HG03025 (cell line): ENCODE measurements around the gene SIX5.
A peak's percentile ranks its signal among the peaks of the same experiment; 100 is the strongest.

Experiments used
- ATAC-seq: cut with Tn5 transposase; IDR thresholded peaks from one replicate; pipeline ENCODE4 v1.9.1; 2021; ENCODE audit warnings: mild to moderate bottlenecking, moderate library complexity; ENCODE audit not compliant: unreplicated experiment, low FRiP score

SIX5 gene

DNA sequence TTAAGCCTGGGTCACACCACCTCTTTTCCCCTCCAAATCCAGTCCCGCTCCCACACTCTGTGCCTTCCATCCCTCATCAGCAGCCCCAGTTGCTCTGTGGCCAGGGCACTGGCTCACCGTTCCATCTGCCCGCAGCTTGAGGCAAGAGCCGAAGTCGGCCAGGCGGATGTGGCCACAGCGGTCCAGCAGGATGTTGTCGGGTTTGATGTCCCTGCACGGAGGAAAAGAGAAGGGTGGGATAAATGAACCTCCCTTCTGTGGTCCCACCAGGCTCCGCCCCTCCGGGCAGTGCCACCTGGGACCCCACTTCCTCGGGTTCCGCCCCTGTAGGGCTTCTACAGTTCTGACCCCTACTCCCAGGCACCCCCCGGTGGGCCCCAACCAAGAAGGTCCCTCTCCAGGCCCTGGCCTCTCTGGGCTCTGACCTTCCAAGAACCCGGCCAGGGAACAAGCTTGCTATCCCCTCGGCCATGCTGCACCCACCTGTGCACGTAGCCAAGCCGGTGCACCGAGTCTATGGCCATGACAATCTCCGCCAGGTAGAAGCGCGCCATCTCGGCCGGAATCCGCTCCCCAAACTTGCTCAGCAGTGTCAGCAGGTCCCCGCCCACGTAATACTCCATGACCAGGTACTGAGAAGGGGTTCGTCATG, 9.1 kb upstream of the SIX5 start:
- no peak for ATAC-seq

DNA sequence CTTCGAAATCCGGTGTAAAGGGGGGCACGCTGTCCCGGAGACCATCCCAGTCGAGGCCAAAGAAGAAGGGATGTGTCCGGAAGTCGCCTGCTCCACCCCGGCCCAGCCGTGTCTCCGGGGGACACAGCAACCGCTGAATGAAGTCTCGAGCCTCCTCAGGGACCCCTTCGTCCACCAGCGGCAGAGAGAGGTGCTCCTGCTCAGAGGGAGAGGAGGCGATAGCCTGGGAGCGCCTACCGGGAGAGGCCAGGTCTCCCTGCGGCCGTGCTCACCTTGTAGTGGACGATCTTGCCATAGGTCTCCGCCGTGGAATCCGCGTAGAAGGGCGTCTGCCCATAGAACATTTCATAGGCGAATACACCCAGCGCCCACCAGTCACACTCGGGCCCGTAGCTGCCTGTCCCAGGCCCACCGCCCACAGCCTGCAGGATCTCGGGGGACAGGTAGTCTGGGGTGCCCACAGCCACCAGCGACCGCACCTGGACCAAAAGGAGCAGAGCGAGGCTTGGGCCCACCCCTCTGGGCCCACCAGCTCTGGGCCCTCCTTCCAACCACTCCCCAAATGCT, 8.4 kb upstream of the SIX5 start:
- ATAC-seq: no peak

DNA sequence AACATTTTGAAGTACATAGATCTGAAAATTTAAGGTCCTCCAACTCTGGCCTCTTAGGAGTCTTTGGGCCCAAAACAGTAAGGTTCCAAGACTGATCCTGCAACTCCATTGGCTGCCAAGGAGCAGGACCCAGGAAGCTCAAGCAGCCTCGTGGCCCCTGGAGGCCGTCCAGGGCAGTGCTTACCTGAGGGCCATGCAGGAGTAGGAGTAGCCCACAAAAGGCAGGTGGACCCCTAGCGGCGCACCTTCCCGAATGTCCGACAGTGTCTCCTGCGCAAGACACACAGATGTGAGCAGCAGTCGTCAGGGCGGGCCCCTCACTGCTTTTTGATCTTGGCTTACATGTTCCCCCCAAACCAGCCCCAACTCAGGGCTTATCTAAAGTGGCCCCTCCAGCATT, 5.7 kb upstream of the SIX5 start:
- no peak for ATAC-seq

DNA sequence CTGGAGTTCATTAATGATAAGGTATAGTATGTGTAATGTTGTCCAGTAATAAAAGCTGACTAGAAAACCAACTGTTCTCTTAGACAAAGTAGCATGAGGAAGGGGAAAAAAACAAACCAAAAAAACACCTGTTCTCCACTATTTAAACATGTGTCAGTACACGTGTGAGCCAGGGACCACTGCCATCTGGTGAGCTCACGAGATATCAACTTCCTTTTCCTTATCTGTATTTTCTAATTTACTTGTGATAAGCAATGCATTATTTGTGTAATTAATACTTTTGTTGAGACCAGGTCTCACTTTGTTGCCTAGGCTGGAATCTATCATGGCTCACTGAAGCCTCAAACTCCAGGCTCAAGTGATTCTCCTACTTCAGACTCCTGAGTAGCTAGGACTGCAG, 4.3 kb upstream of the SIX5 start:
- ATAC-seq: no peak

DNA sequence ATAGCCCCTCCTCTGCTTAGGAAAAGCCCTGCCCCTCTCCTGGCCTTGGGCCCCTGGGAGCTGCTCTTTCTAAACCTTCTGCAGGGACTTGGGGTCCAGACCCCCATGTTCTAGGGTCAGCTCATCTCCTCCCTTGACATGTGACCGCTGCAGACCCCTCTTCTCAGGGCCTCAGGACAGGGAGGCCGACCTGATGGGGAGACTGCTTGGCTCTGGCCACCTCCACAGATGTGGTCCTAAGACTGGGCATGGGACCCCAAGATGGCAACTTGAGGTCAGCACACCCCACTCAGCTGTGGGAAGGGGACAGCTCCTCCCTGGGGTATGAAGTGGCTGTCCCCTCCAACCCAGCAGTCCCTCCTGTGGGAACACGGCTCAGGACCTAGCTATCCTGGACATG, 3.9 kb upstream of the SIX5 start:
- ATAC-seq: no peak

DNA sequence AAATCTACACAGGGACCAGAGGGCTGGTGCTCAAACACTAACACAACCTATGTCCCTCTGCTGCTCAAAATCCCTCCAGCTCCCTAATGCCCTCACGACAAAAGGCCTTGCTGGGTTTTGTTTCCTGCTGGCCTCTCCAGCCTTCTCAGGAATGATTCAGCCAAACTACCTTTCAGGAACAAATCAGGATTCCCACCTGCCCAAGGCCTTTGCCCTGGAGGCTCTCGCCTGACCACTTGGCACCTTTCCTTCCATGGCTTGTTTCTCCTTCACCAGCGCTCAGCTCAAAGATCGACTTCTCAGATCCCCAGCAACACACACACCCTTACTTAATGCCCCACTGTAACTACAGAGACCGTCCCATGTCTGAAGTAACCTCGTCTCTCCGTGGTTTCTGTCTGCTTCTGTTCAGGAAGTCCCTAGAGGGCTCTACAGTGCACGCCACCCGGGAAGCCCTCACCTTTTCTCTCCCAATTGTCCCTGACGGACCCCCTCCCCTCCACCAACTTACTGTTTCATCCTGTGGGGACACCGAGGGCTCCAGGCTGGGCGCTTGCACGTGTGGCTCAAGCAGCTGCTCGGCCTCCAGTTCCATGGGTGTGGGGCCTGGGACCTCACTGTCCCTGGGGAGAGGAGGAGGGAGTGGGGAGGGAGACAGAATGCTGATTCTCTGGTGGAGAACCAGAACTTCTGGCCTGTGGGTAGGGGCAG, 3.2 kb upstream of the SIX5 start:
- no peak for ATAC-seq

DNA sequence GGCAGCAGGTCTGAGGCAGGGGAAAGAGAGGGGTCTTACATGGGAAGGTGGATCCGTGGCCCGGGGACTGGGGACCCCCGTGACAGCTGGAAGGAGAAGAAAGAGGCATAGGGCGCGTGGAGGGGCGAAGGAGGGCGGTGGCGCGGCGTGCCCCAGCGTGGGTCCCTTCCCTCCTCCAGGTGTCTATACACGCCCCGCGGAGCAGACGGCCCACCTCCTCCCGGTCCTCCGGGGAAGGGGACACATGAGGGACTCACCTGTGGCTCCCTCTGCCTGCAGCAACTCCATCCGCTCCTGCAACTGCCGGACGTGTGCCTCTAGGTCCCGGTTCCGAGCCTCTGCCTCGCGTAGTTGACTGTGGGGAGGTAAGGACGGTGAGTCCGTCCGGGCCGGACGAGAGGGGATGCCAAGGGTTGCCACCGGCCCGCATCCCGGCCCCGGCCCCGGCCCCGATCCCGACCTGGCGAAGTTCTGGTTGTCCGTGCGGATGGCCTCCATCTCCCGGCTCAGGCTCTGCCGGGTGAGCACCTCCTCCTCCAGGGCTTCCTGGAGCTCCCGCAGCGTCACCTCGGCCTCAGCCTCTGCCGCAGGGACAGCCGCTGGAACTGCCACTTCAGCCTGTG, 2.4 kb upstream of the SIX5 start:
- no peak for ATAC-seq

DNA sequence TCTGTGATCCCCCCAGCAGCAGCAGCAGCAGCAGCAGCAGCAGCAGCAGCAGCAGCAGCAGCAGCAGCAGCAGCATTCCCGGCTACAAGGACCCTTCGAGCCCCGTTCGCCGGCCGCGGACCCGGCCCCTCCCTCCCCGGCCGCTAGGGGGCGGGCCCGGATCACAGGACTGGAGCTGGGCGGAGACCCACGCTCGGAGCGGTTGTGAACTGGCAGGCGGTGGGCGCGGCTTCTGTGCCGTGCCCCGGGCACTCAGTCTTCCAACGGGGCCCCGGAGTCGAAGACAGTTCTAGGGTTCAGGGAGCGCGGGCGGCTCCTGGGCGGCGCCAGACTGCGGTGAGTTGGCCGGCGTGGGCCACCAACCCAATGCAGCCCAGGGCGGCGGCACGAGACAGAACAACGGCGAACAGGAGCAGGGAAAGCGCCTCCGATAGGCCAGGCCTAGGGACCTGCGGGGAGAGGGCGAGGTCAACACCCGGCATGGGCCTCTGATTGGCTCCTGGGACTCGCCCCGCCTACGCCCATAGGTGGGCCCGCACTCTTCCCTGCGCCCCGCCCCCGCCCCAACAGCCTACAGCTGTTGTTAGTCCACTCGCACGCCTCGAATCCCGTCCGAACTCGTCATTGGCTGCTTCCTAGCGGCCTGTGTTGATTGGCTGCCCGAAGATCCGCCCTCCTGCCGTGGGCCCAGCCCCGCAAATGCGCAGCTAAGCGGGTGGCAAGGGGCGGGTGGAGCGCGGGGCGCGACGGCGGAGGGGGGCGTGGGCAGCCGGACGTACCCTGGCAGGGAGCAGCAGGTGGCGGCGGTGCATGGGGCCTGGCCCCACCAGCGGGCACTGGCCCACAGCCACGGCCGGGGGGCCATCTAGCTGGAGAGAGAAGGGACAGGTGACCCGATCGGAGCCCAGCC, 1.4 kb upstream of the SIX5 start:
- peak; percentile 50 for ATAC-seq

DNA sequence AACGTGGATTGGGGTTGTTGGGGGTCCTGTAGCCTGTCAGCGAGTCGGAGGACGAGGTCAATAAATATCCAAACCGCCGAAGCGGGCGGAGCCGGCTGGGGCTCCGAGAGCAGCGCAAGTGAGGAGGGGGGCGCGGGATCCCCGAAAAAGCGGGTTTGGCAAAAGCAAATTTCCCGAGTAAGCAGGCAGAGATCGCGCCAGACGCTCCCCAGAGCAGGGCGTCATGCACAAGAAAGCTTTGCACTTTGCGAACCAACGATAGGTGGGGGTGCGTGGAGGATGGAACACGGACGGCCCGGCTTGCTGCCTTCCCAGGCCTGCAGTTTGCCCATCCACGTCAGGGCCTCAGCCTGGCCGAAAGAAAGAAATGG, 754 bp upstream of the SIX5 start:
- no peak for ATAC-seq

DNA sequence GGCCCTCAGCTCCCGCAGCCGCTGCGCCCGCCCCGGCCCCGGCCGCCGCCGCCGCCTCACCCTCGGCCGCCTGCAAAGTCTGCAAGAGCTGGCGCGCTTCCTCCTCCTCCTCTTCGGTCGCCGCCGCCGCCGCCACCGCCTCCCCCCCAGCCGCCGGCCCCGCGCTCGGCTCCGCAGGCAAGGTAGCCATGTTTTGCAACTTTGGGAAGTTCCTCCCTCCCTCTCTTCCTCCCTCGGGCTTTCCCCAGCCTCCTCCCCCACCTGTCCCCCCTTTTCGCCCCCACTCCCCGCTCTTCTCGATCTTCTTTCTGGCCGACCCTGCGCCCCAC, 433 bp downstream of the SIX5 start:
- ATAC-seq: no peak

DNA sequence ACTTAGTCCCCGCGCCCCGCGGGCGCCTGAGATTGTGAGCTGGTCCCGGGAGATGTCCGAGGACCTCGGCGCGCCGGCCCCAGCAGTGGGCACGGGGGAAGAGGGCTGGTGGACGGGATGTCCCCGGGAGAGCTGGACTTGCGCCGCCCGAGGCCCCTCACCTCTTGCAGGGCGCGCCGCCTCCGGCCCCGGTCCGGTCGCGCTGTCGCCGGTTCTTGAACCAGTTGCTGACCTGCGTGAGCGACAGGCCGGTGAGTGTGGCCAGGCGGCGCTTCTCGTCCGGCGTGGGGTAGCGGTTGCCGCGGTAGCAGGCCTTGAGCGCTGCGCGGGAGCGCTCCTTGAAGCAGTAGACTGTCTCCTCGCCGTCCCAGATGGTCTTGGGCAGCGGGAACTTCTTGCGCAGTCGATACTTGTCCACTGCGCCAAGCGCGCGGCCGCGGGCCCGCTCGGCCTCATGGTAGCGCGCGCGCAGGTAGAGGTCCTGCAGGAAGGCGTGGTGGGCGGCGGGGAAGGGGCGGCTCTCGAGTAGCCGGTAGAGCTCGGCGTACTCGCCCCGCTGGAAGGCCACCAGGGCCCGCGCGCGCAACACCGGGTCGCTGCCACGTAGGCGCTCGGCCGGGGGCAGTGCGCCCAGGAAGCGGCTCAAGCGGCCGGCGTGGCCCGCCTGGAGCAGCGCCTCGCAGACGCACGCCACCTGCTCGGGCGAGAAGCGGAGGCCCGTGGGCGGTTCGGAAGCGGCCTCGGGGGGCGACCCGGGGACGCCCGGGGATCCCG, 984 bp downstream of the SIX5 start:
- ATAC-seq: no peak

DNA sequence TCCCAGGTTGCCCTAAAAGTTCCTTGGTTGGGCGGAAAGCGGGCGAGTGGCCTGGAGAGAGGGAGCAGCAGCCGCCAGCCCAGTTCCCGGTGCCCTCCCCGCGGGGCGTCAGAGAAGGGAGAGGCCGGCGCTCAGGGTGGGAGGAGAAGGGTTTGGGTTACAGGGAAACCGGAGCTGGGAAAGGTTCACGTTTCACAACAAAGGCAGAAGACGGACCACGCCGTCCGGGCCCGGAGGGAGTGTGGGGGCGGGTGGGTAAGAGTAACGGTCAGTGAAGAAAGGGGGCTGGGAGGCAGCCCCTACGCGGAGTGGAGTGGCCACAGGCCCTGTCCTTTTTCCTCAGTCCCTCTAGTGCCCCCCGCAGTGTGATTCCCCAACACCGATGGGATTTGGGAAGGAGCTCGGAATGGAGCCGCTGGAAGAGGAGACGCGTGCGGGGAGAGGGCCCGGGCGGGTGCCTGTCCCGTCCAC, 1.6 kb downstream of the SIX5 start:
- ATAC-seq: no peak

DNA sequence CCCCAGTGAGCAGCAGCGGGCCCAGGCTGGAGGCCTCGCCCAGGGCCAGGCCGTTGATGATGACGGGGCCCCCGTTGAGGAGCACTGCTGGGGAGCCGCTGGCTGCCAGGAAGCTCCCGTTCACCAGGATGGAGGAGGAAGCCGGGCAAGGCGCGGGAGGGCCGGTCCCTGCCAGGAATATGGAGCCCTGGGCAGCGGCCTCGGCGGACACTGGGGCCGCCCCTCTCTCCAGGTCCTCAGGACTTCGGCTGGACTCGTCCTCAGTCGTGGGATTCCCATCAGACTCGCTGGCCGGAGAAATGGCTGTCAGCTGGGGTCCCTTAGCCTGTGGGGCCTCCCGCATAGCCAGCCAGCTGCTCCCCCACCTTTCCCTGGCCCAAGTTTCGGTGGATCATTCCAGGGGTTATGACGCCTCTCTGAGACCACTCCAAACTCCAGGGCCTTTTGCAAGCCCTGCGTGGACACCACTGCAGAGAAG, 2.1 kb downstream of the SIX5 start:
- ATAC-seq: no peak

DNA sequence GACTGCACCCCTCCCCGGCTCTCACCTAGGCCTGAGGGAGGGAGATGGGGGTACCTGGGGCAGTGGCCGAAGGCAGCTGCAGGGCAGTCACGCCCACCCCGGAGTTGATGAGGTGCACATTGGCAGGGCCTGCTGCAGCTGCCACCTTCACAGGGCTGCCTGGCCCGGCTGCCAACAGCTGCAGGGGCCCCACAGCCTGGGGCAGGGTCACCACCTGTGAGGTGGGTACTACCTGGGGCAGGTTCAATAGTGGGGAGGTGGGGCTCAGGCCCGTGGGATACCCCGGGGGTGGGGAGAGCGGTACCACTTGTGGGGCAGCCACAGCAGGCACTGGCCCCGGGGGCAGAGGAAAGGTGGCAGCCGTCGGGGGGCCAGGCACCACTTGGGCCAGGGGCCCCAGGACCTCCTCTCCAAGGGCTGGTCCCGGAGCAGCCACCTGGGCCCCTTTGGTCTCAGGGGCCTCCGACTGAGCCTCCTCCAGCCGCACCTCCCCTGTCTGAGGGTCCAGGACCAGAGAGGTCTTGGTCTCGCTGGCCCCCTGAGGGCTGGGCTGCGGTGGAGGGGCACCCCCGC, 2.7 kb downstream of the SIX5 start:
- no peak for ATAC-seq

DNA sequence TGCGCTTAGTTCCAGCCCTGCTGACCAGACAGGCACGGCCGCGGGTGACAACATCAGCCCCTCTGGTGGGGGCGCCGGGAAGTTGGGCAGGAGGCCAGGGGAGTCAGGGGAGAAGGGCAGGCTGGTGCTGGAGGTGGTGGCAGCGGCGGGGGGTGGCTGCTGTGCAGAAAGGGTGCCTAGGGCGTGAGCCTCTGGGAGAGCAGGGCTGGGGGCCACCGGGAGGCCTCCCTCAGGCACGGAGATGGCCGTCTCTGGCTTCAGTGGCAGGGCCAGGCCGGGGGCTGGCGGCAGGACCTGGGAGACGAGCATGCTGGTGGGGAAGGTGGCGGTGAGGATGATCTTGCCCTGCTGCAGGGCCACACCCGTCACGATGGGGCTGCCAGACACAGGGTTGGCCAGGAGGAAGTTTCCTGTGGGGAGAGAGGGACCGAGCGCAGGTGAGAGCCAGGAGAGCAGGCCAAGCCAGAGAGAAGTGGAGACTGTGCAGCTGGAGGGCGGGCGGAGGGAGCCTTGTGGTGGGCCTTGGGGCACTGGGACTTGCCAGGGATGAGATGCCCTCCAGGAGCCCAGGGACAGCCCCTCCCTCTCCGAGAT, 3.3 kb downstream of the SIX5 start:
- no peak for ATAC-seq

DNA sequence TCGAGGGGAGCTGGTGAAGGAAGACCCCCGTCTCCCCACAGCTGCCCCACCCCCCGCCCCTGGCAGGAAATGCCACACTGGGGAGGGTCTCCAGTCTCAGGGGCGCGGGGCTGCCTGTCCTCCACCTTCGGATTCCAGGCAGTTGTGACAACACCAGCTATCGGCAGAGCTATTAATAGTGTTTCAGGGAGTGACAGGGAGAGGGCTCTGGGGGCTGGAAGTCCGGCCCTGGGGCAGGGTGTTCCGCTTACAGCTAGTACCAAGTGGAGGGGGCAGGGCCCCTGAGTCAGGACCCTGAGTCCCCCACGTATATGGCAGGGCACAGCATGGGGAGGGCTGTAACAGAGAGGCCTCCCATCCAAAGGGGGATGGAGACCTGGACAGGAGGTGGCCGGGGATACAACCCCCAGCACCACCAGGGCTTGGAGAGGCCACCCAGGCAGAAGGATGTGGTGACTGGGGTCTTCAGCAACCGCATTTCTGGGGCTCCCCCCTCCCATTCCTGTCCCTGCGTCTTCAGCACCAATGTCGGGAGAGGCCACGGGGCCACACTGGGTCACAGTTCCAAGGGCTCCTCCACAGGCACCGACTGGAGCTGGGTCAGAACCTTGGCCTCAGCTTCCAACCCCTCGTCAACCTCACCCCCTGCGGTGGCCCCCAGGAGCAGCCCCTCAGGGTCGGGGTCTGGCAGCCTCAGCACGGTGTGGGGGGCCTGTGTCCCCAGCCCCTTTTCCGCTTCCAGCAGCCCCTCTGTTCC, 3.9 kb downstream of the SIX5 start:
- ATAC-seq: no peak

DNA sequence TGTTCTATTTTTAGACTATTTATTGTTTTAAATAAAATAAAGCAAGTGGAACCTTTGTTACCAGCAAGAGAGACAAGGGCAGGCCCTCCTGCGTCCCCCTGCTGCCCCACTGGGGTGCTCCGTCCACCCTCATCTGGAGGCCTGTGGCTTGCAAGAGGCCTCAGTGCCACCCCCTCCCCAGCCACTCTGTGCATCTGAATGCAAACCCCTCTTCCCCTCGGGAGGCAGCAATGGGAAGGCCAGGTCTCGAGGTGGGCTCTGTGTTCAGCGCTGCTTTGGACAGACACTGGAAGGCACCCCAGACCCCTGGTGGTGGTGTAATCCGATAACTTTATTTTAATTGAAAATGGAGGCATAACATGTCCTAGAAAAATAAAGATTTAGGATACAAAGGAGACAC, 4.6 kb downstream of the SIX5 start:
- no peak for ATAC-seq

DNA sequence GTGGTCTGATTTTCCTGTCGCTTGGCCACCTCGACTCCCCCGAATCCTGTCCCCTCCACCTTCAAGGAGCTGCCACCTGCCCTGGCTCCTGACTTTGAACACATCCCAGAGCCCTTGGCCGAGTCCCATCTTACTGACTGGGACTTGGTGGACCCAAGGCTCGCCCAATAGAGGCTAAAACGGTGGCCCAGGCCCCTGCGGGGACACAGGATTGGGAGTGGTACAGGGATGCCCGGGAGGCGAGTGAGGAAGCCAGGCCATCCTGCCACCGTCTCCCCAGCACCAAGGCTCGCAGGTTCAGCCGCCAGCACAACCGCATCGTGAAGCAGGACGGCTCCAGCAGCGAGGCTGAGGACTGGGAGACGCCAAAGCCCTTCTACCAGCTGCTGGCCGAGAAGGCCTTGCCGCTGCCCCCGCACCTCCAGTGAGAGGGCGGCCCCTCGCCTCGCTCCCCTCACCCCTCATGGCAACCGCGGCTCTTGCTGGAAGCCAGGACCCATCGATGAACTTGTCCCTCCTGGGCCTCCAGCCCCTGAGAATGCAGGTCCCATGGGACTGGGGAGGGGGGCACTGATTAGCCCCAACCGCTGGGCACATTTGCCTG, 5.3 kb downstream of the SIX5 start:
- ATAC-seq: no peak
